Muscle layer of duodenum (tissue), 2 donors: ENCODE results near the gene CPEB3.
"Not testable (repeated sequence)": the region's sequence is repeated elsewhere in the genome, so short reads cannot be mapped to it uniquely, and the experiment has no call there.

ENCODE experiments used
- H3K27ac ChIP-seq: one replicate; pipeline ENCODE4 v1.7.0; 2013; ENCODE audit warnings: mild to moderate bottlenecking, low read length
- H3K27me3 ChIP-seq: one replicate; pipeline ENCODE4 v1.7.0; 2013; ENCODE audit warnings: low read depth, mild to moderate bottlenecking, control low read depth, low read length
- H3K36me3 ChIP-seq, 2 donors: one replicate each; pipeline ENCODE4 v1.7.0; 2013; ENCODE audit warnings: low read length in 2 of 2, control low read depth in 1 of 2, mild to moderate bottlenecking in 1 of 2; ENCODE audit not compliant: insufficient read depth in 2 of 2, control insufficient read depth in 1 of 2
- H3K4me1 ChIP-seq, 2 donors: one replicate each; pipeline ENCODE4 v1.7.0; 2013; ENCODE audit warnings: low read length in 2 of 2, mild to moderate bottlenecking in 2 of 2, control low read depth in 1 of 2, moderate library complexity in 1 of 2; ENCODE audit not compliant: insufficient read depth in 2 of 2, control insufficient read depth in 1 of 2
- H3K4me3 ChIP-seq, 2 donors: one replicate each; pipeline ENCODE4 v1.7.0; 2013; ENCODE audit warnings: low read length in 2 of 2, low read depth in 1 of 2, mild to moderate bottlenecking in 1 of 2
- H3K9me3 ChIP-seq, 2 donors: one replicate each; pipeline ENCODE4 v1.7.0; 2013; ENCODE audit warnings: low read length in 2 of 2, control low read depth in 1 of 2, mild to moderate bottlenecking in 1 of 2; ENCODE audit not compliant: control insufficient read depth in 1 of 2
- donor health status: healthy.

Gene CPEB3

DNA sequence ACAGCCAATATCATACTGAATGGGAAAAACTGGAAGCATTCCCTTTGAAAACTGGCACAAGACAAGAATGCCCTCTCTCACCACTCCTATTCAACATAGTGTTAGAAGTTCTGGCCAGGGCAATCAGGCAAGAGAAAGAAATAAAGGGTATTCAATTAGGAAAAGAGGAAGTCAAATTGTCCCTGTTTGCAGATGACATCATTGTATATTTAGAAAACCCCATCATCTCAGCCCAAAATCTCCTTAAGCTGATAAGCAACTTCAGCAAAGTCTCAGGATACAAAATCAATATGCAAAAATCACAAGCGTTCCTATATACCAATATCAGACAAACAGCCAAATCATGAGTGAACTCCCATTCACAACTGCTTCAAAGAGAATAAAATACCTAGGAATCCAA, 156.8 kb downstream of the CPEB3 start:
- H3K9me3 ChIP-seq, H3K36me3 ChIP-seq, H3K27me3 ChIP-seq, H3K4me1 ChIP-seq, H3K27ac ChIP-seq, H3K4me3 ChIP-seq: not testable (repeated sequence)

DNA sequence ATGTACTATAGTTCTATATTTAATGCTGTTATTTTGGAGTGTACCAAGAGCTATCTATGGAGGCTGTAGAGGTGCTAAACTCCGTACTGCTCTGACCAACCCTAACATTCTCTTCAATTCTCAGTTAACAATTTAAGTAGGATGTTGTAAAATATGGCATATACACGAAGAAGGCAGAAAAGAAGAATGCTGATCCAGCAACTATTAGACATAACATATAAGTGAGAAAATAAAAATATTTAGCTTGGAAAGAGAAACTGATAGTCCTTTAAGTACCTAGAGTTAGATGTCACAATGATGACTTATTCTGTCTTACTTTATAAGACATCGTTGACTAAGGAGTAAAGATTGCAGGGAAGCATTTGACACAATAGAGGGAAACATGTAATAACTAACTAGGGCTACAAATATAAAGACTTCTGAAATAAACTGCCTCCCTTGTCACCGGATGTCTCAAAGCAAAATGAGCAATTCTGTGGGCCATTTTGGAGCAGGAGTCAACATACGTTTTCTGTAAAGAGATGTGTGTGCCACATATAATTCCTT, 159.5 kb downstream of the CPEB3 start:
- Histone ChIP-seq H3K27ac (no peak overlapping the region), H3K27me3 (no peaks in the 10 kb centered on the region)

DNA sequence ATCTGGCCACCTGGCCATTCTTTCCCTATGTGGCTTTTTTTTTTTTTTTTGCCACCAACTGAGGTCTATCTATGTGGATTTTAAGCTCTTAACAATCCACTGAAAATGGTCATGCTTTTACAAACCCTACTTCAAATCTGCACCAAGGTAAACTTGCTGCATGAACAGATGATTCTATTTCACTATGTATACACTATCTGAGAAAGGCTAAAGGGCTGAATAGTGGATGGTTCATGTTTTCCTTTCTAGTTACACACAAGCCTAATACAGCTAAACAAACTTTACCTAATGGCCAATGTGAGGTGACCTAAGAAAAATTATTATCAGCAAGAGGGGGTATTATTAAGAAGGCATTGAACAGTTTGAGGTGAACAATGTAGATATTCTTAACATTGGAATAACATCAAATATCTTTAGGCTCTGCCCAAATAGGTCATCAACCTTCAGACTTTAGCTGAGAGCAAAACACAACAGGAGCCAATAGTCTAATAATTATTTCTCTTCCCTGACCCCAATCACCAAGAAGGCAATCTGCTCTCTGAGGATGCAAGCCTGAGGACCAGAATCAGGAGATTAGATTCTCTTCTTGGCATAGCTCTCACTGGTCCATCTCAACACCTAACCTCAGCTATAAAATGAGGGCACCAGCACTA, 160.1 kb downstream of the CPEB3 start:
- Histone ChIP-seq H3K27ac (no peak overlapping the region), H3K4me1 (no peaks in the 10 kb centered on the region), H3K9me3 (no peaks in the 10 kb centered on the region), H3K36me3 (no peaks in the 10 kb centered on the region), H3K27me3 (no peaks in the 10 kb centered on the region), H3K4me3 (no peak overlapping the region)

More for the DNA sequence above, 159.5 kb downstream of the CPEB3 start:
- Histone ChIP-seq H3K9me3 (no peaks in the 10 kb centered on the region), H3K4me3 (no peak overlapping the region), H3K4me1 (no peaks in the 10 kb centered on the region), H3K36me3 (no peaks in the 10 kb centered on the region)

DNA sequence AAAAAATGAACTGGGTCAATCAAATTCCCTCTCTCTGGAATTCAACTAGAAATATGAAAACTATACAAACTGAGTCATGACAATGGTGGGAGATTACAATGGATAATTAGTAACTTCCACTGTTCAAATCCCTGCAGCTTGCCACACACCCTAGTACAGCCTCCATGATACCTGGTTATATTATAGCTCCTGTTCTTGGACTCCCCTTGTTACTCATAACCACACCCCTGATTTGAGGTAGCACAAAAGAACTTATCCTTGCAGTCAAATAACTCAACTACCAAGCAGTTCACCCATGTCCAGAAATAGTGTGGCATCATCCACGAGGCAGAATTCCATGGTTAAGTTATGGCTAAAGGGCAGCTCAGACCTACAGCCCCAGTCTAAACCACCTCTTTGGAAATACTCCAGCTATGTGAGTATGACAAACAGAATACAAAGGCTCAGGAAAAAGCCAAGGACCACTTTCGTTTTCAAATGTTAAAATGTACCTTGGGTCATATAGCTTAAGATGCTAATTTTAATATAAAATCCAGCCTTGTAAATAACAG, 164.7 kb downstream of the CPEB3 start:
- no peaks in the 10 kb centered on the region for H3K27me3 ChIP-seq
- H3K36me3 ChIP-seq = no peaks in the 10 kb centered on the region
- H3K4me1 ChIP-seq = peaks cover 5 to 37% of the 10 kb centered on the region in 2 donors
- no peak overlapping the region for H3K4me3 ChIP-seq
- no peaks in the 10 kb centered on the region for H3K9me3 ChIP-seq
- no peak overlapping the region for H3K27ac ChIP-seq

GRCh38 chr10:92125144-92125543, 165.7 kb downstream of the CPEB3 start:
- Histone ChIP-seq H3K27me3 (no peaks in the 10 kb centered on the region), H3K27ac (no peak overlapping the region), H3K9me3 (no peaks in the 10 kb centered on the region), H3K4me1 (peaks cover 5 to 37% of the 10 kb centered on the region in 2 donors), H3K36me3 (no peaks in the 10 kb centered on the region), H3K4me3 (no peak overlapping the region)

DNA sequence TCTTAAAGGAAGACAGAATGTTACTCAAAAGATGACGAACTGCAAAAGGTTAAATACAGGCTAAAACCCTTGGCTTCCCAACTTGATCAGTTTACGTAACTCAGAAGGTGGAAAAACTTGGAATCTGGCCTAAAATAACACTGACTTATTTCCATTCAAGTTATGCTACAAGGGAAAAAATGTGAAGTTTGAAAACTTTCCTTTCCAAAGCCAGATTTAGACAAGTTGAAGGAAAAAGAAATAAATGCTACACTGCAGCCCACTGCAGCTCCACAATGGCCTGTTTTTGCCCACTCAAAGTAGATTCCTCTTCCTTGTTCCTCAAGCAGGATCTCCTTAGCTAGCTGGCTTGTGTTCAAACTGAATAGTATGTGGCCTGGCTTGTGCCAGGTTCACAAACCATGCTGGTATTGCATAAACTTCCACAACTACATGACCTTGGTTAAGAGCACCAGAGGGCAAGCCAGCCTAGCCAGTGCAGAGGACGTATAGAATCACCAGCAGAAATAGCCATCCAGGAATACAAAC, 166.2 kb downstream of the CPEB3 start:
- Histone ChIP-seq H3K9me3 (no peaks in the 10 kb centered on the region), H3K36me3 (no peaks in the 10 kb centered on the region), H3K4me1 (peaks cover 5 to 37% of the 10 kb centered on the region in 2 donors), H3K27me3 (no peaks in the 10 kb centered on the region), H3K27ac (no peak overlapping the region), H3K4me3 (no peak overlapping the region)

DNA sequence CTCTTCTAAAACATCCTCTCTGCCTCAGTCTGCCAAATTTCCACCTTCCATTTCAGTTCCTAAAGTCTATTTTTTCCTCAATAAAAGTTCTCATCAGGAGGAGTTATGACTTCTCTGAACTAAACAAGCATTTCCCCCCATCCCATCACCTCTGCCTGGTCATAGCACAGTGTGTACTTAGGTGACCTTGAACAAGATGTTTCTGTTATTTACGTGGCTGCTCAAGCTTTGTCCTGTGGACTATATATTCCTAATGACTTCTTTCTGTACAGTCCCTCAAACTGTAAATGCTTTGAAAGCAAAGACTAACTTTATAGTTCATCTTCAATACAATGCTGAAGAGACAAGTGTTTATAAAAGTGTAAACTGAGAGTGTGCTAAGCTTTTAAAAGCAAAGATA, 166.9 kb downstream of the CPEB3 start:
- no peak overlapping the region for H3K4me3 ChIP-seq
- no peaks in the 10 kb centered on the region for H3K9me3 ChIP-seq
- no peaks in the 10 kb centered on the region for H3K36me3 ChIP-seq
- H3K27ac ChIP-seq = no peak overlapping the region
- H3K27me3 ChIP-seq = no peaks in the 10 kb centered on the region
- H3K4me1 ChIP-seq = peaks cover 5 to 37% of the 10 kb centered on the region in 2 donors

- Histone ChIP-seq H3K4me3 (no peak overlapping the region), H3K4me1 (peaks cover 5 to 37% of the 10 kb centered on the region in 2 donors), H3K36me3 (no peaks in the 10 kb centered on the region), H3K27me3 (no peaks in the 10 kb centered on the region), H3K9me3 (no peaks in the 10 kb centered on the region), H3K27ac (no peak overlapping the region)
Observed at GRCh38 chr10:92122941-92123450, 167.9 kb downstream of the CPEB3 start.

- peaks cover 5 to 37% of the 10 kb centered on the region in 2 donors for H3K4me1 ChIP-seq
- H3K36me3 ChIP-seq = no peaks in the 10 kb centered on the region
- H3K4me3 ChIP-seq = no peak overlapping the region
- H3K9me3 ChIP-seq = no peaks in the 10 kb centered on the region
- no peak overlapping the region for H3K27ac ChIP-seq
- no peaks in the 10 kb centered on the region for H3K27me3 ChIP-seq
Observed at GRCh38 chr10:92121686-92122492, 169.0 kb downstream of the CPEB3 start.

DNA sequence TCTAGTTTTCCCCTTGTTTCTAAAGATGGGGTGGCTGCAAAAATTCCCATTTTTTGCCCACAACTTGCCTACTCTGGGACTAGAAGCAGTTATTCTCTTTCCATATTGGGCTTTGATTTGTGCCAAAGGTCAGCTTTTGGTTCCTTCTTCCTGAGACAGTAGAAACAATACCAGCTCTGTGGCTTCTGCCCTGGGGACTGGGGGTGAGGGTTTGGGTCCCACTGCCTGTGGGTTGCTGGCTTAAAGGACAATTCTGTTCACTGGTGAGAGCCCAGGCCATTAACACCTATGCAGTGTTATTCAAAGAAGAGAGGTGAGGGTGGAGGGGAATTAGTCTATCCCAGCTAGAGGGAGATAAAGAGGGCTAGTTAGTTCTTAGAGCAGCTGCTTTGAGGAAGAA, 171.5 kb downstream of the CPEB3 start:
- Histone ChIP-seq H3K36me3 (no peaks in the 10 kb centered on the region), H3K27ac (no peak overlapping the region), H3K27me3 (no peaks in the 10 kb centered on the region), H3K9me3 (no peaks in the 10 kb centered on the region), H3K4me1 (peaks cover 0 to 27% of the 10 kb centered on the region in 2 donors), H3K4me3 (no peak overlapping the region)

- H3K27ac ChIP-seq, H3K9me3 ChIP-seq, H3K4me3 ChIP-seq, H3K36me3 ChIP-seq, H3K27me3 ChIP-seq, H3K4me1 ChIP-seq: not testable (repeated sequence)
Observed at GRCh38 chr10:92114917-92115316, 176.0 kb downstream of the CPEB3 start.
